ENCODE results near the gene PAM. TPM values are rescaled to one million over a fixed set of nuclear protein-coding genes. Genes with fewer than 3 reads are reported as not detected.
"Not testable (repeated sequence)": the region's sequence is repeated elsewhere in the genome, so short reads cannot be mapped to it uniquely, and the experiment has no call there.

PAM gene
- total RNA-seq, 1 experiment from 2014 or later: 90.0 TPM

DNA sequence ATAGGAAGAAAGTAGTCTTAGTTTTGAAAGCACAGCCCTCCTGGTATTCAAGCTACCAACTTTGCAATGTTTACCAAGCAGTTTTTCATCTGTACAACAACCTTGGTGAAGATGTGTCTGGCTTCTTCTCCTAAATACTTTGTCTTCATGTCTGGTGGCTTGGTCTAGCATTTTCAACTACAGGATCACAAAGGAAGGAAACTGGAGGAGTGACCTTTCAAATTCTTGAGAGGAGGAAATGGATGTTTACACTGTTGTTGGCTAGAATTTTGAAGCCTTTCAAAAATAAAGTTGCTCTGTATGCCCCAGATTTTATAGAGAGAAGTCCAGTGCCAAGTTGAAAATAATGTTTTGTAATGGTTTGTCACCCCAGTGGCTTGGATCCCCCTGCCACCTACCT lies 16.3 kb downstream of the PAM start:
- Histone ChIP-seq H3K4me2 (ENCODE audit: low read length) (no peak overlapping the region), H3K27ac (ENCODE audit: low read length) (no peak overlapping the region), H3K4me1 (ENCODE audit: insufficient read depth, low read length) (peaks cover 10% of the 10 kb centered on the region; the same call in 1 of the 2 replicates), H2AFZ (ENCODE audit: low read length) (no peak overlapping the region), H3K9ac (ENCODE audit: low read length) (no peak overlapping the region), H3K9me2 (replicated peaks; ENCODE audit: low read length) (0 out of 2 replicates have a peak, but pooled peaks cover 3% of the 10 kb centered on the region), H3K36me3 (ENCODE audit: low read depth, low read length) (no peaks in the 10 kb centered on the region), H3K4me3 (ENCODE audit: low read length) (no peak overlapping the region), H3F3A (ENCODE audit: low read length, unreplicated experiment) (no peaks in the 10 kb centered on the region), H3K79me2 (ENCODE audit: low read length) (peaks cover 74% of the 10 kb centered on the region), H3K9me3 (ENCODE audit: low read length) (no peaks in the 10 kb centered on the region), H4K20me1 (ENCODE audit: low read length) (no peaks in the 10 kb centered on the region), H3K27me3 (ENCODE audit: low read length) (no peaks in the 10 kb centered on the region)
- peak; percentile 73 for ATAC-seq
- no TSS peak for BruUV-seq (replicated peaks)
- POLR2A ChIA-PET (ENCODE audit: unreplicated experiment): no interaction called here
- TF ChIP-seq EZH2phosphoT487 (IDR thresholded peaks at IDR 0.05; ENCODE audit: borderline replicate concordance, low read length): no peak
- TF ChIP-seq, protein P1, sequence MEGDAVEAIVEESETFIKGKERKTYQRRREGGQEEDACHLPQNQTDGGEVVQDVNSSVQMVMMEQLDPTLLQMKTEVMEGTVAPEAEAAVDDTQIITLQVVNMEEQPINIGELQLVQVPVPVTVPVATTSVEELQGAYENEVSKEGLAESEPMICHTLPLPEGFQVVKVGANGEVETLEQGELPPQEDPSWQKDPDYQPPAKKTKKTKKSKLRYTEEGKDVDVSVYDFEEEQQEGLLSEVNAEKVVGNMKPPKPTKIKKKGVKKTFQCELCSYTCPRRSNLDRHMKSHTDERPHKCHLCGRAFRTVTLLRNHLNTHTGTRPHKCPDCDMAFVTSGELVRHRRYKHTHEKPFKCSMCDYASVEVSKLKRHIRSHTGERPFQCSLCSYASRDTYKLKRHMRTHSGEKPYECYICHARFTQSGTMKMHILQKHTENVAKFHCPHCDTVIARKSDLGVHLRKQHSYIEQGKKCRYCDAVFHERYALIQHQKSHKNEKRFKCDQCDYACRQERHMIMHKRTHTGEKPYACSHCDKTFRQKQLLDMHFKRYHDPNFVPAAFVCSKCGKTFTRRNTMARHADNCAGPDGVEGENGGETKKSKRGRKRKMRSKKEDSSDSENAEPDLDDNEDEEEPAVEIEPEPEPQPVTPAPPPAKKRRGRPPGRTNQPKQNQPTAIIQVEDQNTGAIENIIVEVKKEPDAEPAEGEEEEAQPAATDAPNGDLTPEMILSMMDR (conservative IDR thresholded peaks at IDR 0.05; ENCODE audit: low read depth, low read length): no peak
- TF ChIP-seq EZH2 (IDR thresholded peaks at IDR 0.05; ENCODE audit: low read length, unreplicated experiment): no peak
- intact Hi-C loops (cut with micrococcal nuclease): loop anchor here (10.0 kb wide), 1 partner anchor 1643 kb away; no protein-coding TSS in a partner anchor
- CTCF ChIA-PET: interaction anchor here (0.6 kb wide), 1 partner anchor 89 kb away, joined by 3 read pairs; no protein-coding TSS in a partner anchor
- DNase-seq: no peak

DNA sequence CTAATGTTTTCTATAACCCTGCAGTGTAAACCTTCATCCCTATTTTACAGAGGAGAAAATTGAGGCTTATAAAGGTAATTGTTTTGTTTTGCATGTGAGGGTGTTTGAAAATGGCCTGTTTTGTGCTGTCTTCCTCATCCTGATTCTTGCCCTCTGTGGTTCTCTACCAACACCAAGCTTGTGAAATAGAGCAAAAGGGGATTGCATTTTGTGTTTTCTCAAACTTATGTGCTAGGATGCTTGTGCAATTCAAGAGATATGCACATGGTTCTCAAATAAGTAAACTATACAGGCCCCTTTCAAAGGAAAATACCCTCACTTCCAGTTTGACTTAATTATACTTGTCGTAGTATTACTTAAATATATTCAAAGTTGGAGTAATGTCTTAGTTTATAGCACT lies 17.2 kb downstream of the PAM start:
- intact Hi-C loops (cut with micrococcal nuclease): loop anchor here (10.0 kb wide), 1 partner anchor 1643 kb away; no protein-coding TSS in a partner anchor
- no peaks in the 10 kb centered on the region for H3K36me3 ChIP-seq (ENCODE audit: low read depth, low read length)
- ATAC-seq: no peak
- H3F3A ChIP-seq (ENCODE audit: low read length, unreplicated experiment): no peaks in the 10 kb centered on the region
- ChIA-PET CTCF (no interaction called here), POLR2A (ENCODE audit: unreplicated experiment) (no interaction called here)
- no peaks in the 10 kb centered on the region for H3K27me3 ChIP-seq (ENCODE audit: low read length)
- H4K20me1 ChIP-seq (ENCODE audit: low read length): no peaks in the 10 kb centered on the region
- no peak overlapping the region for H2AFZ ChIP-seq (ENCODE audit: low read length)
- no peak overlapping the region for H3K27ac ChIP-seq (ENCODE audit: low read length)
- H3K4me3 ChIP-seq (ENCODE audit: low read length): no peak overlapping the region
- H3K9ac ChIP-seq (ENCODE audit: low read length): no peak overlapping the region
- DNase-seq: no peak
- no peak overlapping the region for H3K4me2 ChIP-seq (ENCODE audit: low read length)
- H3K4me1 ChIP-seq (ENCODE audit: insufficient read depth, low read length): peaks cover 10% of the 10 kb centered on the region; the same call in 1 of the 2 replicates
- no TSS peak for BruUV-seq (replicated peaks)
- TF ChIP-seq EZH2phosphoT487 (IDR thresholded peaks at IDR 0.05; ENCODE audit: borderline replicate concordance, low read length): no peak
- TF ChIP-seq, protein P1 (conservative IDR thresholded peaks at IDR 0.05; ENCODE audit: low read depth, low read length): no peak
- no peak for TF ChIP-seq EZH2 (IDR thresholded peaks at IDR 0.05; ENCODE audit: low read length, unreplicated experiment)
- H3K79me2 ChIP-seq (ENCODE audit: low read length): peaks cover 80% of the 10 kb centered on the region
- H3K9me2 ChIP-seq (replicated peaks; ENCODE audit: low read length): 0 out of 2 replicates have a peak, but pooled peaks cover 3% of the 10 kb centered on the region
- H3K9me3 ChIP-seq (ENCODE audit: low read length): no peaks in the 10 kb centered on the region

GRCh38 chr5:102773133-102773532 lies 18.0 kb downstream of the PAM start:
- no peaks in the 10 kb centered on the region for H3F3A ChIP-seq (ENCODE audit: low read length, unreplicated experiment)
- H4K20me1 ChIP-seq (ENCODE audit: low read length): no peaks in the 10 kb centered on the region
- BruUV-seq (replicated peaks): no TSS peak
- H3K4me3 ChIP-seq (ENCODE audit: low read length): no peak overlapping the region
- no peak overlapping the region for H3K27ac ChIP-seq (ENCODE audit: low read length)
- no peak overlapping the region for H3K9ac ChIP-seq (ENCODE audit: low read length)
- ATAC-seq (no peak), DNase-seq (no peak)
- H2AFZ ChIP-seq (ENCODE audit: low read length): no peak overlapping the region
- POLR2A ChIA-PET (ENCODE audit: unreplicated experiment): no interaction called here
- peaks cover 15% of the 10 kb centered on the region for H3K4me1 ChIP-seq (ENCODE audit: insufficient read depth, low read length)
- intact Hi-C loops (cut with micrococcal nuclease): loop anchor here (10.0 kb wide), 1 partner anchor 1642 kb away; no protein-coding TSS in a partner anchor
- 0 out of 2 replicates have a peak, but pooled peaks cover 3% of the 10 kb centered on the region for H3K9me2 ChIP-seq (replicated peaks; ENCODE audit: low read length)
- no peak overlapping the region for H3K4me2 ChIP-seq (ENCODE audit: low read length)
- H3K27me3 ChIP-seq (ENCODE audit: low read length): no peaks in the 10 kb centered on the region
- peaks cover 79% of the 10 kb centered on the region for H3K79me2 ChIP-seq (ENCODE audit: low read length)
- TF ChIP-seq, protein P1 (conservative IDR thresholded peaks at IDR 0.05; ENCODE audit: low read depth, low read length): no peak
- TF ChIP-seq EZH2 (IDR thresholded peaks at IDR 0.05; ENCODE audit: low read length, unreplicated experiment): no peak
- no peak for TF ChIP-seq EZH2phosphoT487 (IDR thresholded peaks at IDR 0.05; ENCODE audit: borderline replicate concordance, low read length)
- no peaks in the 10 kb centered on the region for H3K36me3 ChIP-seq (ENCODE audit: low read depth, low read length)
- CTCF ChIA-PET: interaction anchor here (0.5 kb wide), 1 partner anchor 10 kb away, joined by 3 read pairs; no protein-coding TSS in a partner anchor
- no peaks in the 10 kb centered on the region for H3K9me3 ChIP-seq (ENCODE audit: low read length)

GRCh38 chr5:102775756-102776155 lies 20.7 kb downstream of the PAM start:
- H3K9ac ChIP-seq (ENCODE audit: low read length); H2AFZ ChIP-seq (ENCODE audit: low read length); H3K9me3 ChIP-seq (ENCODE audit: low read length); H3F3A ChIP-seq (ENCODE audit: low read length, unreplicated experiment); DNase-seq; H3K27me3 ChIP-seq (ENCODE audit: low read length); H4K20me1 ChIP-seq (ENCODE audit: low read length); H3K36me3 ChIP-seq (ENCODE audit: low read depth, low read length); BruUV-seq (replicated peaks); H3K9me2 ChIP-seq (replicated peaks; ENCODE audit: low read length); H3K4me3 ChIP-seq (ENCODE audit: low read length); ATAC-seq; CTCF ChIA-PET; H3K27ac ChIP-seq (ENCODE audit: low read length); H3K4me2 ChIP-seq (ENCODE audit: low read length); POLR2A ChIA-PET (ENCODE audit: unreplicated experiment): not testable (repeated sequence)
- intact Hi-C loops (cut with micrococcal nuclease): loop anchor here (5.0 to 10.0 kb wide), 2 partner anchors 362 to 1639 kb away; no protein-coding TSS in a partner anchor
- peaks cover 58% of the 10 kb centered on the region for H3K79me2 ChIP-seq (ENCODE audit: low read length)
- H3K4me1 ChIP-seq (ENCODE audit: insufficient read depth, low read length): peaks cover 31% of the 10 kb centered on the region

Measured in PC-3 (cell line).